A673 (cell line): ENCODE data around the gene FCRL2.

Source experiments
- EZH2 ChIP-seq: fragments of 200-600 bp; sonication (generic); IDR thresholded peaks from 2 replicates; pipeline ENCODE4 v1.6.1; 2017; ENCODE audit warnings: borderline replicate concordance, low read depth, mild to moderate bottlenecking, mixed read lengths, antibody characterized with exemption, low read length; ENCODE audit not compliant: poor library complexity, severe bottlenecking
- TF ChIP-seq, protein P1 (sequence below): fragments of 300-800, 200-600 bp; sonication (generic); conservative IDR thresholded peaks from 2 replicates; pipeline ENCODE4 v1.5.1; 2017; ENCODE audit warnings: low read depth, mild to moderate bottlenecking, antibody characterized with exemption, low read length, moderate library complexity, mixed read lengths

DNA sequence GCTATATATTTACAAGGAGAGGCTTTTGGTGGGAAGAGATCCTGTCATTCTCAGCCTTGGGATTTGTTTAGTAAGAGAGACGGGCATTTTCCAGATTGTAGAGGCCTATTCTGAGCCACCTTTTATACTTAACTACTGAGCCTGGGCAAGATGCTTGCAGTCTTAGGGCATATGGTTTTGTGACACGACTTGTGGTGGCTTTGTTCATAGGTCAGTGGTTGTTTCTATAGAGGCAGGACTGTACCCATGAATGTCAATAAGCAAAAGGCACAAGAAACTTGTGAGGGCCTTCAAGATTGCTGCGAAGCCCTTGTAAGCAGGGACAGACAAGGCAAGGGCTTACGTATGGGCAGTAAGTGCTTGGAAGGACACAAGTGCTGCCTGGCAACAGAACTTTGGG is 73.0 kb downstream of the FCRL2 start:
- TF ChIP-seq, protein P1, sequence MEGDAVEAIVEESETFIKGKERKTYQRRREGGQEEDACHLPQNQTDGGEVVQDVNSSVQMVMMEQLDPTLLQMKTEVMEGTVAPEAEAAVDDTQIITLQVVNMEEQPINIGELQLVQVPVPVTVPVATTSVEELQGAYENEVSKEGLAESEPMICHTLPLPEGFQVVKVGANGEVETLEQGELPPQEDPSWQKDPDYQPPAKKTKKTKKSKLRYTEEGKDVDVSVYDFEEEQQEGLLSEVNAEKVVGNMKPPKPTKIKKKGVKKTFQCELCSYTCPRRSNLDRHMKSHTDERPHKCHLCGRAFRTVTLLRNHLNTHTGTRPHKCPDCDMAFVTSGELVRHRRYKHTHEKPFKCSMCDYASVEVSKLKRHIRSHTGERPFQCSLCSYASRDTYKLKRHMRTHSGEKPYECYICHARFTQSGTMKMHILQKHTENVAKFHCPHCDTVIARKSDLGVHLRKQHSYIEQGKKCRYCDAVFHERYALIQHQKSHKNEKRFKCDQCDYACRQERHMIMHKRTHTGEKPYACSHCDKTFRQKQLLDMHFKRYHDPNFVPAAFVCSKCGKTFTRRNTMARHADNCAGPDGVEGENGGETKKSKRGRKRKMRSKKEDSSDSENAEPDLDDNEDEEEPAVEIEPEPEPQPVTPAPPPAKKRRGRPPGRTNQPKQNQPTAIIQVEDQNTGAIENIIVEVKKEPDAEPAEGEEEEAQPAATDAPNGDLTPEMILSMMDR = no peak
- no peak for TF ChIP-seq EZH2
